HG03103 (cell line): ENCODE measurements around the gene PKP1.

Experiments
- ATAC-seq: cut with Tn5 transposase; IDR thresholded peaks from one replicate; pipeline ENCODE4 v1.9.1; 2021; ENCODE audit warnings: low read depth; ENCODE audit not compliant: unreplicated experiment

PKP1 gene

DNA sequence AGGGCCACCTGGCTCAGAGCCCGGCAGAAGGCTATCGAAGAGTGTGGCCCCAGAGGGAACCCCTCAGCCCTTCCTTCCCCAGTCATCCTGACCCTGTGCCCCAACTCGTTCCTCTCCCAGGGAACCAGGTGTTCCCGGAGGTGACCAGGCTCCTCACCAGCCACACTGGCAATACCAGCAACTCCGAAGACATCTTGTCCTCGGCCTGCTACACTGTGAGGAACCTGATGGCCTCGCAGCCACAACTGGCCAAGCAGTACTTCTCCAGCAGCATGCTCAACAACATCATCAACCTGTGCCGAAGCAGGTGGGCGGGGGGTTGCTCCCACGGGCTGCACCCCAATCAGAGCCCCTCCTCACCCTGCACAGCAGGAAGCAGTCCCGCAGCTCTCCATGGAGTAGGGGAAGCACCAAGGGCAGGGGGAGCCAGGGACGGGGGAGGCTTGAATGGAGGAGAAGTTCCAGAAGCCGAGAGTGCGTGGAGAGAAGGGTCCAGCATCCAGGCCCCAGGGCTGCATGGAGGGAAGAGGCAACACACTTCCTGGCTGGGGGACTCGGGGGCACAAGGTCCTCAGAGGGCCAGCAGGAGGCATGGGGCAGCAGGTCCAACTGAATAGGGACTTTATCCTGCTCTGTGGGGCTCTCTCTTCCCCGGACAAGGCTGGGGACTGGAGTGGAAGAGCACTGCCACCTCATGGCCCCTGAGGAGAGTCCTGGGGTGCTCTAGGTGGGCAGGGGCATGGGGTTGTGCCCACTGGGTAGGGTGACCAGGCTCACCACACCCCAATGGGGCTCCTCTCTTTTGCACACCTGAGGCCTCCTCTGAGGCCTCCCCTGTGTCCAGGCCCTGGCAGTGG lies 41.7 kb downstream of the PKP1 start:
- ATAC-seq, result no peak

DNA sequence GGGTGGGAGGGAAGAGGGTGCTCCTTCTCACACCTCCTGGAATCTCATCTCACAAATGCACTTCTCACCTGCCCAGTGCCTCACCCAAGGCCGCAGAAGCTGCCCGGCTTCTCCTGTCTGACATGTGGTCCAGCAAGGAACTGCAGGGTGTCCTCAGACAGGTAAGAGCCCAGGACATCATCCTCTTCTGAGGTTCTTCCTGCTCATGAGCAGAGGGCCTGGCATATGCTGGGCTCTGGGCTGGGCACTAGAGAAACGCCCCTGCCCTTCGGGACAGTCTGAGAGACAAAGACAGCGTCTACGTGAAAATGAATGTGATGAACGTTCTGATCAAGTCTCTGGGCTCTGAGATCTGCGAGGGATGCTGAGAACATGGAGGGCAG lies 42.4 kb downstream of the PKP1 start:
- no peak for ATAC-seq

DNA sequence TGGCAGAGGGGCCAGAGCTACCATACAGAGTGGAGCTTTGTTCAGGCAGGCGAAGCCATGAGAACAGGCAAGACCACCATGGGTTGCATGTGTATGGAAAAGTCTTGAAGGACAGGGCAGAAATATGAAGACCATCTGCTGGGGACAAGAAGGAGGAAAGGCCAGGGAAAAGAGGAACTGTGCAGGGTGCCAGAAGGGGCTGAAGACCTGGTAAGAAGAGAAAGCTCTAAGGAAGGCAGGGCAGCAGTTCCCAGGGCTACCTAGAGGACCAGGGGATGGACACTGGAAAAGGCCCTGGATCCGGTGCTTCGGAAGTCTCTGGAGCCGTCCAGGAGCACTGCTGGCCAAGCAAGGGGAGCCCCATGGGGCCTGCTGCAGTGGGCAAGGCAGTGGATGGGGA lies 43.4 kb downstream of the PKP1 start:
- no peak for ATAC-seq

DNA sequence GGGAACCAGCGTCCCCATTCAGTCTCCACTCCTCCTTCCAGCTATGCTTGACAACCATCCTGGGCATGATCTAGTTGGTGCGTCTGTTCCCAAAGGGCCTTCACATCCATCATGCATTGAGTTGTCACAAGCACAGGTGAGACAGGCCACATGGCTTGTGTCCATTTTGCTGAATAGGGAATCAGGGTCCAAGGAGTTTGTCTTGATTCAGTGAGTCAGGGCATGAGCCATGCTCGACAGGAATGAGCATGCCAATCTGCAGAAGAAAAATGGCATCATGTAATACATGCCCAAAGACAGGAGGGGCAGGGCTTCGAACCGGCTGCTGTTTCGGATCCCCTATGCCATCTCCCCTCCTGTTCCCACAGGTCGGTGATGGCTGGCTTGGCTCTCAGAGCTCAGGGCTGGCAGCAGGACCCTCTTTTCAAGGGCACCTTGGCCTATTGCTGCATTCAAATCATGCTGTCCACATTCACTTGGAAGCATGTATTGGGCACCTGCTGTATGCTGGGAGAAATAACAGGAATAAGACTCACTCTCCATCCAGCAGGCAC lies 44.5 kb downstream of the PKP1 start:
- ATAC-seq, result no peak

DNA sequence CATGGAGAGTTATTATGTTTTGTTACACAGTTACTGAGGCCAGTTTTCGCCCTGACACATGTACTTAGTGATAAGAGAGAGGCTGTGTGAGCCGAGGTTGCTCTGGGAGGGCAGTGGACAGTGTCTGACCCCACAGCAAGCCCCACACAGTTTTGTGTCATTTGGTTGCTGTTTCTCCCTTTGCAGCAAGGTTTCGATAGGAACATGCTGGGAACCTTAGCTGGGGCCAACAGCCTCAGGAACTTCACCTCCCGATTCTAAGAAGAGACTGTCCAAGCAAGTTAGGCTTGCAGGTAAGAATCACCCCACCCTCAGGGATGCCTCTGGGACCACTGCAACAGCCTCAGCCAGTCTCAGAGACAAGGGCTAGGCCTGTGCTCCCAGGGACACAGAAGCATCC lies 45.3 kb downstream of the PKP1 start:
- ATAC-seq, result no peak

DNA sequence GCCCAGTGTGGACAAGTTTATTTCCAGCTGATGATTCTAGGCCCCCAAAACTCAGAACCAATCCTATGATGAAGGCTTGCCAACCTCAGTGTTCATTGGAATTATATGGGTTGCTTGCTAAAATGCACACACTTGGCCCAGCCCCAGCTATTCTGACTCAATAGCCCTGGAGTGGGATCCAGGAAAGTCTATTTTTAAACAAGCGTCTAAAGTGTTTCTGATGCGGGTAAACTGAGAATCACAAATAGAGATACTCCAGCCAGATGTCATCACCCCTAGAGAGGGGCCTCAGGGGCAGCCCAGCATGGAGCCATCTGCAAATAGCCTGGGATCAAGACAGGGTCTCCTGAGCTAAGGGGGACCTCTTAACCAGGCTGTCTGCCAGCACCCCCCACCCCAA lies 46.0 kb downstream of the PKP1 start:
- no peak for ATAC-seq

DNA sequence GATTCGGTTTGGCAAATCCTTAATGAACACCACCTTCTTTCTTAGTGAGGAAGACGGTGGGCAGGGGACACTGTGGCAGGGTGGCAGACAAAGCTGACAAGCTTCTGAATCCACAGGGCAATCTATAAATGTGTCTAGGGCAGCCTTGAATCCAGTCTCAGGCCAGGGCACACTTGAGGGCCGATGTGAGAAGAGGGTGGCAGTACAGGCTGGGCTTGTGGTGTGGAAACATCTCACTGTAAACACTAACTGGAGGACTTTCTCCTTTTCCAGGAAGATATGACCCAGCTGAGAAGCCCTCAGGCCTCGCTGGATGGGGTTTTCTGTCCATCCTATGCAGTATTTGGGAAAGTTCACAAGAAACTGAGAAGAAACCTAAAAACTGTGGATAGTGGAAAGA lies 46.5 kb downstream of the PKP1 start:
- ATAC-seq, result no peak

DNA sequence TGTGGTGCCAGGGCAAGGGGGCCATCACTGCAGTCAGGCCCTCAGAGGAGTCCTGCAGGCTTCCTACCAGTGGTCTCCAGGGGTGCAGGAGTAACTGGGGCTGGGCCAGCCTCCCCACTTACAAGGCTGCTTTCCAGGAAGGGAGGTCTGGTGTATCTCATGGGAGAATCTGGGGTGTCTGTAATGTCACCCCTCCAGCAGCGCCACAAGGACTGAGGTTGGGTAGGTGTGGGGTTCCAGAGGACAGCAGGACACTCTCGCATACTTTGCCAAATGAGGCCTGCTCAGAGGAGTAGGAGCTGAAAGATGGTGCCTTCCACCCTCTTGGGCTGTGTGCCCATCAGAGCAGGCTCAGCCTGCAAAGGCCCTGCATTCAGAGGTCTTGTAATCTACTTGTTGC lies 47.2 kb downstream of the PKP1 start:
- ATAC-seq, result no peak

DNA sequence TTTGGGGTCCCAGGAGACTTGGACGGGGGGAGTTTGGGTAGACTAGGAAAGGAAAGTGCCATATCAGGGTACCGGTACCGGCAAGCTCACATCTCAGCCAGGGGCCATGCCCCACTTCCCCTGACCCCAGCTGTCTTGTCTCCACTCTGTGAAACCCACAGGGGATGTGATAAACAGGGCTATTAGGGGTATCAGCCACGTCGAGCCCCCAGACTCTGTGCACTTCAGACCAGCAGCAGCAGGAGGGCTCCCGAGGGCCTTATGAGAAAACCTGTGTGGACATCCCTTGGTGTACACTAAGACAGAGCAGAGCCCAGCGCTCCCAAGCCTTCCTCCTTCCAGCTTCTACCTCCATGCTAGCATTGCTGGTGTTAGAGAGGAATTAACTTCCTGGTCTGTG lies 47.9 kb downstream of the PKP1 start:
- no peak for ATAC-seq

DNA sequence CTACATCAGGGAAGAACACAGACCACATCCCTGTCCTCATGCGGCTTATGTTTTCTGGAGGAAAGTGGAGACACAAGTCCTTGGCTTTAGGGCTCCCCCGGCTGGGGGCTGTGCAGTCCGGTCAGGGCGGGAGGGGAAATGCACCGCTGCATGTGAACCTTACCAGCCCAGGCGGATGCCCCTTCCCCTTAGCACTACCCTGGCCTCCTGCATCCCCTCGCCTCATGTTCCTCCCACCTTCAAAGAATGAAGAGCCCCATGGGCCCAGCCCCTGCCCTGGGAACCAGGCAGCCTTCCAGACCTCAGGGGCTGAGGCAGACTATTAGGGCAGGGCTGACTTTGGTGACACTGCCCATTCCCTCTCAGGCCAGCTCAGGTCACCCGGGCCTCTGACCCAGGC lies 48.7 kb downstream of the PKP1 start:
- ATAC-seq, result no peak

DNA sequence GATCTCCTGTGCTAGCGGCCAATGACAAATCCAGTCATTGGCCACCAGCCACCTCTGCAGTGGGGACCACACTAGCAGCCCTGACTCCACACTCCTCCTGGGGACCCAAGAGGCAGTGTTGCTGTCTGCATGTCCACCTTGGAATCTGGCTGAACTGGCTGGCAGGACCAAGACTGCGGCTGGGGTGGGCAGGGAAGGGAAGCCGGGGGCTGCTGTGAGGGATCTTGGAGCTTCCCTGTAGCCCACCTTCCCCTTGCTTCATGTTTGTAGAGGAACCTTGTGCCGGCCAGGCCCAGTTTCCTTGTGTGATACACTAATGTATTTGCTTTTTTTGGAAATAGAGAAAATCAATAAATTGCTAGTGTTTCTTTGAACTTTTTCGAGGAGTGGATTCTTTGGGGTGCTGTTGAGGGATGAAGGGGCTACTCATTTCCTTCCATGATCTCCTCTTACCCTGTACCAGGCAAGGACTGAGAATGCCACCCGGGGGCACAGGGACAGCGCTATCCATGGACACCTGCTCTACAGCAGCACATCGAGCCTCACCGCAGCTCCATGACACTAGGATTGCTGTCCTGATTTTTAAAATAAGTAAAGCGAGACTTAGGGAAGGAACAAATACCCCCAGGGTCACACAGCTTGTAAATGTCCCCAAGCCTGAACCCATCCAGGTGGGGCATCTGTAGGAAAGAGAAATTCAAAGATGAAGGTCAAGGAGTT lies 49.5 kb downstream of the PKP1 start:
- ATAC-seq, result no peak

DNA sequence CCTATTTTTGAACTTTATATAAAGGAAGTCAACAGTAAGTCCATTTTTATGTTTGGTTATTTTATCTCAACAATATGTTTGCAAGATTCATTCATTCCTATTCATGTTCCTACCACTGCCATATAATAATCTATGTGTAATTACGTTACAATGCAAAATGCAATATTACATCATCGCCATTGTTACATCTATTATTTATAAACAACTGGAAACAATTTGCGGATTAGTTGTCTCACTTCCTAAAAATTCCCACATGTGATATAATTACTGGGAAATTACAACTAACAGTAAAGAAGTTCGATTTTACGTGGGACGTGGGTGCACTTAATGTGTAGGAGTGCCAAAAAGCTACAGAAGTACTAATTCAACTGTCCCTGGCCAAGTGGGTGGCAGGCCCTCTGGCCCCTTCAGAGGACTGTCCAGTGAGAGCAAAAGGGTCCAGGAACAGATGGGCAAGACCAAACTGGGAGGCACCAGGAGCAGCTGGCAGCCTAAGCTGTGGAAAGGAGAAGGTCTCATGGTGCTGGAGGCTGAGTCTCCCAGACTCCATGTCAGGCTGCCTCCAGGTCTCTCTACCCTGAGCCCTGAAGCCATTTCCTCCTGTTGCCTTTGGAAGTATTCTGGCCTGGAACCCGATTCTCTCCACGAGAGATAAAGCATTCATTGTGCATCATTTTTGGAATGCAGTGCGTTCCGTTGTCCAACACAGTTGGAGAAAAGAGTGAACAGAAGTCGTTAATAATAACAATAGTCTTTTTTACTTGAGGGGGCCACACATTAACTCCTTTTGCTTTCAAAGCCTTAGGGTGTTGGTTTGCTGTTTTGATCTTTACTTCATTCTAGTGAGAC lies 51.2 kb downstream of the PKP1 start:
- ATAC-seq, result no peak

DNA sequence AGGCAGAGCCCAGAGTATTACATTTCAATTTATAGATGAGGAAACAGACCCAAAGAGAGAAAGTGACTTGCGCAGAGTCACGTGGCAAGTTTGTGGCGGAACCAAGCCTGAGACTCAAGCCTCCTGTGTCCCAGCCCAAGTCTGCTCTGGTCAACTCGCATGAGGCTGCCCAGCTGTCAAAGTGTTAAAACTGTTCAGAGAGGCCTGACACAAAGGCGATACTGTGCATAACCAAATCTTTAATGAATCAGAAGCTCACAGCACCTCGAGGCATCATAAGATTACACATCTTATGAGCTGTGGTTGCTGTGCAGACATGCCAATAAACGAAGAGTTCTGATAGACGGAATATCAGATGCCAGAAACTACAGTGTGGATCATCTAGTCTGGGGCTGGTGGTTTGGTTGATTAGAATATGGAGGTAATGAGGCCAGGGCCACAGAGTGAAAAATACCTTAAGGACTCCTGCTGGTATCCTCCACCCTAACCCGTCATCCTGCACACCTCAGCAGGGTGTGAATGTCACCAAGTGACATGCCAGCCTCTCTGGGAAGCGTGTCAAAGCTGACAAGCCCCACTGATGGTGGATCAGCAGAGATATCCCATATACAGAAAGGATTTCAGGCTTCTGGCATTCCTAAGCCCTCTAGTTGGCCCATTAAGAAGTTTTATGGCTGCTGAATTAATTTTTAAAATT lies 52.0 kb downstream of the PKP1 start:
- no peak for ATAC-seq

DNA sequence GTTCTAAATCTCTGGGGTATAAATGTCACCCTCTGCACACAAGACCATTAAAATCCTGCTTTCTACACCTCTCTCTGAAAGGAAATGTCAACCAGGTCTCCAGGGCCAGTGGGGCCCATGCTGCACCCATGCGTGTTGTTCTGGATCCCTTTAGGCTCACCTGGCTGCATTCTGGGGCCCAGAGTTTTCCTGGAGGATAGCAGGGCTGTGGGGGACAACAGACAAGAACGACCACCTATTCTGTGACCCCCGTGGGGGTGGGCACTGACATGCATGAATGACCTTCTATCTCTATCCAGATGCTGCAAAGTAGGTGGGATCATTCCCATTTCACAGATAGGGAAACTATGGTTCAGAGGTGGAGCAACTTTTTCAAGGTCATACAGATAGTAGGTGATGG lies 52.6 kb downstream of the PKP1 start:
- no peak for ATAC-seq

DNA sequence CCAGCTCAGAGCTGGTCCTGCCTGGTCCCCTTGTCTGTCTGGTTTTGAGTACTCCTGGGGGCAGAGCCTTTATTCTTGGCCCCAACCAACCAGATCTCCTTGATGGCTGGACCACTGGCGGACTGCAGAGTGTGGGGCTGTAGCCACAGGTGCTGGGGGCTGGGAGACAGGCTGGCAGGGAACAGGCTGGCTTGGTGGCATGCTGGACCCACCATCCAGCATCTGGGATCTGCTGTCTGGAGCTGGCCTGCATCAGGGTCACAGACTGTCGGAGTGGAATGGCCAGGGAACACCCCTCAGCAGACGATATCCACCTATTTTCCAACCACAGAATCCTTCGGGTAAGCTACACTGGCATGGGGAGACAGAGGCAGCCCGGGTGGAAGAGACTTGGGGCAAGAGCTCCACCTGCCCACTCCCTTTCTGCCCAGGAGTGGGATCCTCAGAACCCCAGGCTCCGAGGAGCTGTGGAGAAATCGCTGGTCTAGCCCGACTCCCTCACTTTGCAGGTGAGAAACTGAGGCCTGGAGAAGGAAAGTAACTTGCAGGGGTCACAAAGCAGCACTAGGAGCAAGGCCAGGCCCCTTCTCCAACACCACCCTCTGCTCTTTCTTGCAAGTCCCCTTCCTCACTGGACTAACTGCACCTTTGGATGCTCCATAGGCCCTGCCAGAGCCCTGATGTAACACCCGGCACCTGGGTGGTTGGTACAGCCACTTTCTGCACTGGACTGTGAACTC lies 53.6 kb downstream of the PKP1 start:
- no peak for ATAC-seq

DNA sequence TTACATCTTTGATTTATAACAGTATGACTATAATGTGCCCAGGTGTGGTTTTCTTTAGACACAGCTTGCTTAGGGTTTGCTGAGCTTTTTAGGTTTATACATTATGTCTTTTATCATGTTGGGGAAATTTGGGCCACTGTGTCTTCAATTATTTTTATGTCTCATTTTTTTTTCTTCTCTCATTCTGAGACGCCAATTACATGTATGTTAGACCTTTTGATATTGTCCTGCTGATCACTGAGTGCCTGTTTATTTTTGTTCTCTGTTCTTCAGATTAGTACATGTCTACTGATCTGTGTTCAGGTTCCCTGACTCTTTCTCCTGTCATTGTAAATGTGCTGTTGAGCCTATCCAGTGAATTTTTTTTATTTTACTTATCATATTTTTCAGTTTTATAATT lies 58.1 kb downstream of the PKP1 start:
- no peak for ATAC-seq

DNA sequence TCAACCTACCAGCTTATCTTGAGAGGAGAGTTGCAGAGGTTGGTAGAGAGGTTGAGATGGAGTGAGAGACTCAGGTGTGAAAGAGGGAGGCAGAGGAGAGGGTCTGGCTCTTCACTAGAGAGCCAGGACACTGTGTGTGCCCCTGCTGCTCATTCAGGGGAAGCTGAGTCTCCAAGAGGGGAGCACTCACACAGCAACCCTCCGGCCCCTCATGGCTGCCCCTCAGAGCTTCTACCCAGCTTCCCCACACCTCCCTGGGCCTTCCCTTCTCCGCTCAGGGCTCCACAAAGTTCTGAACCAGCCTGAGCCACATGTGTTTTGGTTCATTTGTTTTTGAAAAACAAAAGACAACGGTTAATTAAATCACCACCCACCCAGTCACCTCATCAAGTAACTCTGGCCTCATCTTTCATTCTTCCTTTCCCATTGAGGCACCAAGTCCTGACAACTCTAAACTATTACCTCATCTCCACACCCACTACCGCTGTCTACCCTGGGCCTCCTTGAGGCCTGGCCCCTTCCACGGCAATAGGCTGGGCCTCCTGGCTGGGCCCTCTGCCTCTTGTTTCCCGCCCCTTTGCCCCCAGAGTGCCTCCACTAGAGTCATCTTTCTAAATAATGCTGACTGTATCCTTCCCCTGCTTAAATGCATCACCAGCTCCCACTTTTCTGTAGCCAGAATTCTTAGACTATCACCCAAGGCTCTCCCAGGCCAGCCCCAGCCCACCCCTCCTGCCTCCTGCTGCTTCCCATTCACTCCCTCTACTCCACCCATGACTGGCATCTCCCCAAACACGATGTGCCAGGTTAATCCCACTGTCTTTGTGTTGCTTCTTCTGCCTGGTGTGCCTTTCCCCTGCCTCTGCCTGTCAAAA lies 61.1 kb downstream of the PKP1 start:
- ATAC-seq, result no peak

DNA sequence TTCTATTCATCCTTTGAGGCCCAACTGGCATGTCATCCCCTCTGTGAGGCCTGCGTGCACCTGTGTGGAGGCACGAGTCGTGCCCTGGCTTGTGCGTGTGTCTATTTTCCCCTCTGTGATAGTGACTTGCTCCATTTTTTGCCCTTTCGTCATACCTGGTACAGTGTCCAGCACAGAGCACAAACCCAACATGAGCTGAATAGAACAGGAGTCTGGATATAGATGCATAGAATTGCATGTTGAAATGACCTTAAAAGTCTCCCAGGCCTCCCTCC lies 61.7 kb downstream of the PKP1 start:
- ATAC-seq, result no peak

DNA sequence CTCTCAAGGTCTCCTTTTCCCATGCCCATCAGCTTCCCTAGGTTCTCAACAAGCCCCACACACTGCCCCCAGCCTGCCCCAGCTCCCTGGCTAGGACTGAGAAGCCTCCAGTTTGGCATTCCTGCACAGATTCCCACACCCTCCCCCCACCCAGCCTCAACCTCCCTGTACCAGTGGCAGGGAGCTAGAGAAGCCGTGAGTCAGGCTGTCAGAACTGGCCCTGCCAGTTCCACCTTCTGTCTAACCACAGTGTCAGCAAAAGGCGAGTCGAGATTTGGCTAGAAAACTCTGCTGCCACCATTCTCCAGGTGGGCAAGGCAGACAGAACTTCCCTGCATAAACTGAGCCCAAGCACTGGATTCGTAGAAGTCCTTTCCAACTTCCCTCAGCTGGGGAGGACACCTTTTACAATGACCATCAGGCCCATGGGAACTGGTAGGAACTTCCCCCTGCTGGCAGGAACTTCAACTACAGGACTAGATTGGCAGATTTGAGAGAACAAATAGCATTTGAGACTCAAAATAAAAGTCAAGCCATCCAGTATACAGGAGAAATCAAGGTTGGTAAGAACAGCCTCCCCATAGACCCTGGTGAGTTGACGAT lies 63.1 kb downstream of the PKP1 start:
- ATAC-seq, result no peak
